ENCODE data around the gene MAB21L4.

The MAB21L4 gene

DNA sequence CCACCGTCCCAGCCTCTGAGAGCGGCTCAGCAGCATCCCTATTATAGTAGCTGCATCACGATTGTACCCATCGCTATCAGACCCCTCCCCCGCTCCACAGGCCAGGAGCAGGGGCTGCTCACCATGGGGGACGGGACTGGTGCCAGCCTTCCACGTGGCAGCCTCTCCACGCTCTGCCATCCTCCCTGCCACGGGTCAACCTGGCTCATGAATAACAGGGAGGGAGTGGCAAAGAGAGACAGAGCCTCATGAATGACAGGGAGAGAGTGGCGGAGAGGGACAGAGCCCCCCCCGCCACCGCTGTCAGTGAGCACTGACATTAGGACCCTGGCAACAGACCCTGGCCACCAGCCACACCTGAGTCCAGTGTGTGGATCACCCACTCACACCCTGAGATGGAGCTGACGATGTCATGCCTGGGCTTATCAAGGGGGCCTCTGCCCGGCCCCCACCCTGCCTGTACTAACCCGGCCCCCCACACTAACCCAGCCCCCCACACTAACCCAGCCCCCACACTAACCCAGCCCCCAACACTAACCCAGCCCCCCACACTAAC, 27.1 kb upstream of the MAB21L4 start:
- no peak for DNase-seq

DNA sequence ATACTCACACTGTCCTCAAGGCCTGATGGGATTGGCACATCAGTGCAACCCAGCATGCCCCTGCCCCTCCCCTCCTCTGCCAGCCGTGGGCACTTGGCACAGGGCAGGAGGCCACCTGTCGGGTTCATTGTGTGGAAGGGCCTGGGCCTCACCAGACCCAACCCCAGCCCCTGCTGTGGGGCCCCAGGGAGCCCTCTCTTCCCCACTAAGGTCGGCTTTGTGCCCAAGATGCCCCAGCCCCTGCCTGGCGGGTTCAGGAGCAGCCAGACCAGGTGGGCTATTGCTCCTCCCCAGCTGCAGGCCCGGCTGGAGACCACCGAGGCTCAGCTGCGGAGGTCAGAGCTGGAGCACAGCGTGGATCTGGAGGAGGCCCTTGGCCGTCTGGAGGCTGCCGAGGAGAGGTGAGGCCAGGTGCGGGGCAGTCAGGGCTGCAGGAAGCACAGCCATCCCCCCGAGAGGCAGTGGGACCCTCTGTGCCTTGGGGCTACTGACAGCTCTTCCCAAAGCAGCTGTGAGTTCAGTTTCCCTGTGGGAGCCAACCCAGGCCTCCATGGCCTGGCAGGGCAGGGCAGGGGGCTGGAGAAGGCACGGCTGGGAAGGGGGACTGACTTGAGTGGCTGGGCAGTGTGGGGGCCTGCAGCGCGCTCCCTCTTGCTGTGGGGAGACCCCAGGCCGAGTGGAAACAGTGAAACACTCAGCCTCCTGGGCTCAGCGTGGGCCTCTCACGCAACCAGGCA, 26.5 kb upstream of the MAB21L4 start:
- no peak for DNase-seq

DNA sequence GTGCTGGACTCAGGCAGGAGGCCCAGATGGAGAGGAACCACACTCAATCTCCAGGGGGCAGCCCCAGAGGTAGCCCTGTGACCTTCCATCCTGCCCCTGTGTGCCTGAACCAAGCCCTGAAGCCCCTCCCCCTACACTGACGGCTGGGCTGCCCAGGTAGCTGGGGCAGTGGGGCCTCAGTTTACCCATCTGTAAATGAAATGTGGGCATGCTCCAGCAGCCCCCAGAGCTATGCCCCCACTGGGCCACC, 26.0 kb upstream of the MAB21L4 start:
- DNase-seq, result no peak

DNA sequence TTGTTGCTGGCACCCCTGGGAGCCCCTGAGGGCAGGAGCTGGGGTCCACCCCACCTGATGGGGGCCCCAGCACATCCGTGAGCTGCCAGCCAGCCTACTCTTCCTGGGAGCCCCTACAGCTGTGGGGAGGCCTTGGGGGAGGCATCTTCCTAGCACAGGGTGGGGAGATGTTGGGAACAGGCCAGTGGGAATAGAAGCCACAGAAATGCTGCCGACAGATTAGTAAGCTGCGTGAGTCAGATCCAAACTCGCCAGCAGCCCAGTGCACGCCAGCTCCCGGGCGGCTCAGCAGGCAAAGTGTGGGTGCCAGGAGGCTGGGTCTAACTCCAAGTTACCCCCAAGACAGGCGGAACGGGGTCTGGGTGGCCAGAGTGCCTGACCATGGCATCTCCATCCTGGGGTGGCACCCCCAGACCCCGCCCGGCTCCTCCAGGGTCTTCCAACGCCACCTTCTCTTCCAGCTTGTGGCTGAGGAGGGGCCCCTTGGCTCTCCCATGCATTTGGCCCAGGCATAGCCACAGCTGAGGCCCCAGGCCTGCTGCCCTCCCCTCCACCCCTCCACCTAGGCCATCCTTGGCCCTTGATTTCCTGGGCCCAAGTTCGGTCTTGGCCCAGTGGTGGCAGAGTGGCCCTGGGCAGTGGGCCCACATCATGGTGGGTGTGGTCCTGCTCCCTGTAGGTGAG, 25.5 kb upstream of the MAB21L4 start:
- no peak for DNase-seq

DNA sequence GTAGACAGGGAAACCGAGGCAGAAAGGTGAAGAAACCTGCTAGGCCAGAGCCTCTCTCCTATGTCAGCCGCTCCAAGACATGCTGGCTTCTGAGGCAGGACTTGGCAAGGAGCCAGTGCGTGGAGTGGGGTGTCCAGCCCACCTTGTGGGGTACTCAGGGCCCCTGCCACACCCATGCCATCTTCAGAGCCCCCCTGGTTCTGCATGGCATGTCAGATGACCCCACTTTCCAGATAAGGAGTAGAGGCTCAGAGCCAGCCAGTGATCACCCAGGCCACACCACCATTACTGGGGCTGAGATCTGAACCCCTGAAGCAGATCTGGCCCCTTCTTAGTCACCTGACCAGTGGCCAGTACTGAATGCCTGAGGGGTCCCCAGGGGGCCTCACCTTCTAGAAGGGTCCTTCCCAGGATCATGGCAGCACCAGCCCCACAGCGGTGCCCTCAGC, 24.9 kb upstream of the MAB21L4 start:
- no peak for DNase-seq

DNA sequence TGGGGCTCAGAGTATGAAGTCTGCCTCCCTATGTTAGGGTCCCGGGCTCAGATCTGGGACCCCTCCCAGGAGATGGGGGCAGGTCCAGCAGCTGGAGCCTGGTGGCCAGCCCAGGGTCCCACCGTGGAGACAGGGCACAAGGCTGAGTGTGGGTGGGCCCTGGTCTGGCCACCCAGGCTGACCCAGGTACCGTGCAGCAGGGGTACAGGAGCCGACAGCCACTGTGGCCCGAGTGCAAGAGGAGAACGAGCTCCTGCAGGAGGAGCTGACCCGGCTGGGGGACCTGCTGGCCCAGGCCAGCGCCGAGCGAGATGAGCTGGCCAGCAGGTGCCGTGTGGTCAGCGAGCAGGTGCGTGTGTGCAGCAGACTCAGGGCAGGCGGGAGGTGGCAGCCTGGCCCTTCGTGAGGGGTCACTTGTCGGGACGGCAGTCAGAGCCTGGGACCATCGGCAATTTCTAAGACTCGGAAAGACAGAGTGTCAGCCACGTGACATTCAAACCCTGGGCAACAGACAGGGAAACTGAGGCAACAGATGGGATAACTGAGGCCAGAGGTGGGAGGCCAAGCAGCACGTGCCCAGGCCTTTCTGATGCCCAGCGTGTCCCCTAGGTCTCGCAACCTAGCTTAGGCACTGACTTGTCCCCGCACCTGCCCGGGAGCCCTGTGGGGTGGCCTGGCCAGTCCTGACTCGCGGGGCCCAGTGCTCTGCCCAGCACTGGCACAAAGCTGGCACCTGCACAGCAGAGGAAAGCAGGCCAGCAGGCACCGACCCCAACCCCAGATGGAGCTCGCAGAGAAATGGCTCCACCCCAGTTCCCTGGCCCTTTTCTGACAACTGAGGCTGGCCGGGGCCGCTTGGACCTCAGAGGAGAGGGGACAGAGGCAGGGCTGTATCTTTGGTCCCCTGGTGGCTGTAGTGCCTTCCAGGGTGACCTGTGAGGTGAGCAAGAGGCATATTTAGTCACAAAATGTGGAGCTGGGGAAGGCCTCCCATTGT, 24.1 kb upstream of the MAB21L4 start:
- no peak for DNase-seq

DNA sequence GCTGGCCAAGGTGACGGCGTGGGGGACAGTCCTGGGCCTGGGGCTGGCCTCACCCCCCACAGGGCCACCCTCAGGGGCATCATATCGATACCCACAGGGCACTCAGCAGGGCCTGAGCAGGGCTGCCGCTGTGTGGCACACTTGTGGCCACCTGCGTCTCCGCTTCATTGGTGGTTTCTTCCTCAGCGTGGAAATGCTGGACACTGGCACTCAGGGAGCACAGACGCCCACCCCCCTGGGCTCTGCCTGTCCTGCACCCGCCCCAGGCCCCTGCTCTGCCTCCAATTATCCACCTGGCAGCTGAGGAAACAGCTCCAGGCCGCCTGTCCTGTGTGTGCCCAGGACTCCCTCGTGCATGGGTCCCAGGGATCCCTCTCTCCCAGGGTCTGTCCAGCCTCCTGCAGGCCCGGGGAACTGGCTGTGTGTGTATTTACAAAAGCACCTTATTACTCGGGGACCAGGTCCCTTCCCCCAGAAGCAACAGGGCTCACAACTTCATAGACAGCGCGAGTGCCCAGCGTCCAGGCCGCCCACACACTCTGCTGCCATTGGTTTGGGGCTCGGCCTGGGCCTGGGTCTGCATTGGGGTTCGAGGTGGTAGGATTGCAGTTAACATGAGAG, 23.3 kb upstream of the MAB21L4 start:
- DNase-seq, result no peak

DNA sequence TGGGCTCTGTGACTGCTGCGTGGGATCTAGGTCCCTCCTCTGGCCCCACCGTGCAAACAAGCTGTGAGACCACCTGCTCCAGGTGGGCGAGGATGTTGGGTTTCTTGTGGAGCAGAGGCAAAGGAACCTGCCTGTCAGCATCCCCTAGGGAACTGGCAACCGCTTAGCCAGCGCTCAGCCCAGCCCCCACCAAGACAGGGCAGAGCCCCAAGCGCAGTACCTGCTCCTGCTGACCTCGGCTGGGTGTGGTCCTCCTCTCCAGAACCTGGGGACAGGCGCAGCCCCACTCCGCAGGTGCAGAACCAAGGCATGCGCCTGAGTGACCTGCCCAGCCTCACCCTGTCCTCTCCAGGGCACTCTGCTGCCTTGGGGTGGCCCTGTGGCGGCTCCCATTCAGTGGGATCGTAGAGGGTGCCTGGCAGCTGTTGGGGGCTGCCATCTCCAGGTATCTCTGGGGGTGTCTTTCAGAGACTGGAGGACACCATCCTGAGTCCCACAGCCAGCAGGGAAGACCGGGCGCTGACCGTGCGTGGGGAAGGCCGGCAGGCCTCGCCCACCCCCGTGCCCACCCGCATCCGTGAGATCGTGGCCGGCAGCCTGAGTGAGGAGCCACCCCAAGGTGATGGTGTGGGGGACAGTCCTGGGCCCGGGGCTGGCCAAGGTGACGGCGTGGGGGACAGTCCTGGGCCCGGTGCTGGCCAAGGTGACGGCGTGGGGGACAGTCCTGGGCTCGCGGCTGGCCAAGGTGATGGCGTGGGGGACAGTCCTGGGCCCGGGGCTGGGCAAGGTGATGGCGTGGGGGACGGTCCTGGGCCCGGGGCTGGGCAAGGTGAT, 22.5 kb upstream of the MAB21L4 start:
- DNase-seq, result no peak

DNA sequence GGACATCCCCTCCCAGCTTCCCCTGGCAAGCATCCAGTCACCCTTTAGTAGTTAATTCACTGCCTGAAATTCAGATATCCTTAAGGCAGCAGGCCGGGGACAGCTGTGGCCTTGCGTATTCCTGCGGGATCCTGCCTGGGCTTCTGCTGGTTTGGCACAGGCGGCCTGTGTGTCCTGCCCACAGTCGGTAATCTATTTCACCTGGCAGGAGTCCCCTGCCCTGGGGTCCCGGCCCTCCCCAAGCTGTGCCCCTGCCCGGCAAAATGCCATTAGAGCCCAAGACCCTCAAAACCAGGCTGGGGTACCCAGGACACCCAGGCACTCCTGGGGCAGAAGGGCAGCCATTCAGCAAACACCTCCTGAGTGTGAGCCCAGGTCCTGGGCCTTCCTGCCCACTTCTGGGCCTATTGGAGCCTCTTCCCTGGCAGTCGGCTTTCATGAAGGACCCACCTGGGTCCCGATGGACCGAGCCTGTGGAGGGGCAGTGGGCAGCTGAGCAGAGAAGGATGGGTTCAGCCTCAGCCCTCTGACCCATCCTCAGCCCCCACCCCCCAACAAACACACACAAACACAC, 21.8 kb upstream of the MAB21L4 start:
- DNase-seq, result no peak

DNA sequence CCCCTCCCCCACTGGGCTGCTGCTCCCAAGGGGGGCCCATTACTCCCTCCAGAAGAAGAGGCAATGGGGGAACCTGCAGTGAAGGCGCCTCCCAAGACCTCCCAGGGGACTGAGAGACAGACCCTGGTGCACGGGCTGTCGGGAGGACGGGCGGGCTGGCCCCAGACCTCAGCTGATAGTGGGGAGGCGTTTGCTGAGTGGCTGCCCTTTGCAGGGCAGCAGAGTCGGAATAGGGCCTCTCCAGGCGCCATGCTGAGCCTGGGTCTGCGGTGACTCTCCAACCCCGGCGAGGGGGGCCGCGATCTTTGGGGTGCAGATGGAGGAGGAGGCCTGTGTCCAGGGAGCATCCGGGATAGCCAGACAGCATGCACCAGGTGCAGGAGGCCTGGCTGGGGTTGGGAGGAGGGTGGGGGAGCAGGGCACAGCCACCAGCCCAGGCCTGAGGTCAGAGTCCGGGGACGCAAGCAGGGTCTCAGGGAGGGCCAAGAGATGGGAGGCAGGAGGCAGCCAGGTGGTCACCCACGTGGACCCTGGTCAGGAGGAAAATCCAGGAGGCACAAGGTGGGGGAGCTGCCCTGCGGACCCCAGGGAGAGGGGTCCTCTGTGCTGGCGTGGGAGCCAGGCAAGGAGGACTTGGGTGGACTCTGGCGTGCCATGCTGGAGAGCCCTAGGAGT, 21.2 kb upstream of the MAB21L4 start:
- DNase-seq, result no peak

DNA sequence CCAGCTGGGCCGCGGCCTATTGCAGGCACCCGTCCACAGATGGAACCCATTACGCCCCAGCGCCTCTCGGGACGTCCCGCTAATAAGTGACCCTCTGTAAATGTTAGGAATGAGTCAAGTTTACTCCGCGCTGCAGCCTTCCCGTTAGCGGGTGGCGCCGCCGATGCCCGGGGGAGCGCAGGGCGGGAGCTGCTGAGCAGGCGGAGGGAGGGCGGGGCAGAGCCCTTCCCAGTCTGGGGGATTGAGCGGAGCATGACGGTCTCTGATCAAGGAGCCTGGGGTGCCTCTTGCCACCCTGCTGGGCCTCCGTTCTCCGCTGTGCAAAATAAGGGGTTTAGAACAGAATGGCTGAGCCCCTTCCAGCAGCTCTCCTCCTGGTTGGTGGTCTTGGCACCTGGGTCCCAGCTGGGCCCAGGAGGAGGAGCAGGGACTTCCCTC, 20.6 kb upstream of the MAB21L4 start:
- DNase-seq, result no peak

DNA sequence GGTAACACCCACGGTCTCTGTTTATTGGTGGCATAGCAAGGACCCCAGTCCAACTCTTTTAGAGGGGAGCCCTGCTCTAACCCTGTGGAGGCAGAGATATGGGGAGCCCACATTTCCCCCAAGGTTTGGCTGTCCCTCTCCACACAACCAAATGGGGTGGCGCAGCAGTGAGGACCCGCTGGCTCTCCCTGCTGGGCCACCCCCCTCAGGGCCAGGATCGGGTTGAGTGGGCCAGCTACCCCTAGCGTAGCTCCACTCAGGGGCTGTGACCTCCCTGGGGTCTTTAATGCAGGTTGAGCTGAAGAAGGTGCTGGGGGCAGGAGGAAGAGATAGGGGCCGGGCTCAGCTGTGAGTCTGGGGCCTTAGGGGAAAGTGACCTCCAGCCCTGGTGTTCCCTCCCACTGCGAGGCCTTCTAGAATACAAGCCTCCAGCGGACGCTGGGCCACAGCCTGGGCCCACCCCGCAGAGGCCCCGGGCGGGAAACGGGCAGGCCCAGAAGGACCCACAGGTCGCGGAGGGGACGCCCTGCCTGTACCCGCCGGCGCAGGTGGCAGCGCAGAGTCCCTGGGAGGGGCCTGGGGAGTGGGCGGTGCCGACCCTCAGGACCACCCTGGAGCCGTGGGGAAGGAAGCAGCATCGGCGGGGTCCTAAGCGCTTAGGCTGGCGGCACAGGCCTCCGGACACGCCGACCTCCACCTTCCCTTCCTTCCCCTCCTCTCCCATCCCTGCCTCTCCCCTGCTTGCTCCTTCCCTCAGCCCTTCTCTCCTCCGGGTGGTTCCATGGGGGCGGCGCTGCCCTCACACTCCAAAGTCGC, 19.8 kb upstream of the MAB21L4 start:
- DNase-seq, result no peak

DNA sequence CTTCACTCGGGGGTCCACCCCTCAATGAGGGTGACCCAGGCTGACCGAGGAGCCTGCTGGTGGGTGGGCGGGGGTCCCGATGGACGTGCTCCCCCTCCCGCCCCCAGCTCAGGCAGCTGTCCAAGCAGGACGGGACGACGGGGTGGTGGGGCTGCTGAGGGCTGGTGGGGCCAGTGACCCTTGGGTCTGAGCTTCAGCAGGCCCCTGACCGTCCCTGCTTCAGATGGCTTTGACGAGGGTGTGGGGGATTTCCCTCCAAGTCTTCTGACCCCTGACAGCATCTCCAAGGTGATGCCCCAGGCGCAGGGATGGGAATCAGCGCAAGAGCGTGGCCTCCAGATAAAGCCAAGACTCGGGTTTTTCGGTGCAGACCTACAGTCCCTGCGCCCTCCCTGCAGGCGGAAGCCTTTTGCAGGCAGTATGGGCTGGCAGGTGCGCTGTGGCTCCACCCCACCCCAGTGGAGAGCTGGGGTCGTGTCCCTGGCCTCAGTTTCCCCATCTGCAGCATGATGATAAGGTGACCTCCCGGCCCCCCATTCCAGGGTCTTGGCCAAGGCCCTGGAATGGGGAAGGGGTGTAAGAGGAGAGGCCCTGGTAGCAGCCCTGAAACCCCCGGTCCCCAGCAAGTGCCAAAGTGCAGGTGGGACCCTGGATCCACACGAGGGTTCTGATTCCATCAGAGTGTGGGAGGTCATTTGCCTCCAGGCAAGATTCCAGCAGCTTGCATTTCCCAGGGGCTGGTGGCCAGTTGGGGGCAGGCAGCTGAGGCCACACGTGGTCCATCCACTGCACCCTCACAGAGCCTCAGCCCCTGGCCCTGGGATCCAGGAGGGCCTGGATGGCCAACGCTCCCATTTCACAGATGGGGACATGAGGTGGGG, 18.9 kb upstream of the MAB21L4 start:
- no peak for DNase-seq

DNA sequence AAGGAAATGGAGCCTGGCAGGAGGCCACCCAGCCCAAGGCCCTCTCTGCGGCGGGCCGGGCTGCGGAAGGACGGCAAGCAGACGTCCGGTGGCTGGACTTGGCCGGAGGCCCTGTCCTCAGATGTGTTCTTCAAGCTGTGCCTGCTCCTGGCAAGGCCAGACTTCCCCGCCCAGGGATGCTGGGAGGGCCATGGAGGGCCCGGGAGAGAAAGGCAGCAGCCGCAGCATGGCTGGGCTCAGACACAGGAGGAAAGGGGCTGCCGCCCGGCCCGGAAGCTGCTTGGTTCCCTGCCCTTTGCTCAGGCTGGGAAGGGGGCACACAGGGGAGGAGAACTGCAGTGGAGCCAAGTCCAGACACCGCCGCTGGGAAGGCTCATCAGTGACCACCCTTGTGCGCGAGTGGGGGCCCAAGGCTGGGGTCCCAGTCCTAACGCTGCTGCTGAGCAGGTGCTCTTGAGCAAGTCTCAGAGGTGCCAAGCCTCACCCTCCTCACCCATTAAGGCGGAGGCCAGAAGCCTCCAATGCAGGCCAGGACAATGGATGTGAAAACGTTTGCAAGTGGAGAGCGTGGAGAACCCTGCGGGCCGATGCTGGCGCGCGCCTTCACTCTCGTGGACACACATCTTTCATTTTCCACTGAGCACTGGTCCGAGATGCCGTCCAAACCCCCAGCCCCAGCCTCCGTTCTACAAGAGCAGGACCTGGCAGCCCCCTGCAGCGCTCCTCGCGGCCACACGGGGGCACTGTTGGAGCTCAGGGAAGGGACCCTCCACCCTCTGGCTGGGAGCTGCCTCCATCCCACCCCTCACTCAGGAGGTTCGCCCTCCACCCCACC, 18.1 kb upstream of the MAB21L4 start:
- DNase-seq, result peak; percentile 20 to 70 (median 36)

DNA sequence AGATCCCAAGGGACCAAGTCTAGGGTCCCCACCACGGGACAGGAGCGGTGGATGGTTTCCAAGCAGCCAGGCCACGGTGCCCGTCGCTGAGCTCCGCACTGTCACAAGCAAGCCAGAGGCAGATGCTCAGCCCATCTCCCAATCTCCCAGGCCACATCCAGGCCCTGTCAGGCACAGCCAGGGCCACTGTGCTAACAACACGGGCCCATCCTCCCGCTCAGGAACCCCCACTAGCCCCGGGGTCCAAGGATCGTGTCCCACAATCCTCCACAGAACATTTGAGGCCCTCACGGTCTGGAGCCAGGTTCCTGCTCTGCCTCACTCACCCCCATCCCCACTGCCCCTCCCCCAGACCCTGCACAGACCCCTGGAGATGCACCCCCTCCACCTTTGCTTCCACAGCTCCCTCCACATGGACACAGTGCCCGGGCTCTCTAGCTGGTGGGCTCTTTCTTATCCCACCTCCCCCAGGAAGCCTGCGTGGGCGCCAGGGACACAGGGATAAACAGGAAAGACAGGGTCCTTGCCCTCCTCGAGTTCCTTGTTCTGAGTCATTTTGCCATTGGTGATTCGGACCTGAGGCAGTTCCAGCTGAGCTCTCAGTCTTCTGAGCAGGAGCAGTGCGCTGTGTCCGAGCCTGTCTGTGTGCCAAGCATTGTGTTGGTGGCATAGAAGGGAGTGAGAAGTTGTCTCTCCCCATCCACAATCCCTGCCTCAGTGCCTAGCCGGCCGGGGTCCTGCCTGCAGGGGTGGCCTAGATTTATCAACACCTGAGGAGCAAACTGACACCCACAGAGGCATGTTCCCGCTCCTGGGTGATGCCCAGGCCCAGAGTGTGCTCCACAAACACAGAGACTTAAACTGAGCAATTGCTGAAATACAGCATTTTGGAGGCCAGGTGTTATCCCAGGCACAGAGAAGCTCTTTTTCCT, 17.2 kb upstream of the MAB21L4 start:
- no peak for DNase-seq

DNA sequence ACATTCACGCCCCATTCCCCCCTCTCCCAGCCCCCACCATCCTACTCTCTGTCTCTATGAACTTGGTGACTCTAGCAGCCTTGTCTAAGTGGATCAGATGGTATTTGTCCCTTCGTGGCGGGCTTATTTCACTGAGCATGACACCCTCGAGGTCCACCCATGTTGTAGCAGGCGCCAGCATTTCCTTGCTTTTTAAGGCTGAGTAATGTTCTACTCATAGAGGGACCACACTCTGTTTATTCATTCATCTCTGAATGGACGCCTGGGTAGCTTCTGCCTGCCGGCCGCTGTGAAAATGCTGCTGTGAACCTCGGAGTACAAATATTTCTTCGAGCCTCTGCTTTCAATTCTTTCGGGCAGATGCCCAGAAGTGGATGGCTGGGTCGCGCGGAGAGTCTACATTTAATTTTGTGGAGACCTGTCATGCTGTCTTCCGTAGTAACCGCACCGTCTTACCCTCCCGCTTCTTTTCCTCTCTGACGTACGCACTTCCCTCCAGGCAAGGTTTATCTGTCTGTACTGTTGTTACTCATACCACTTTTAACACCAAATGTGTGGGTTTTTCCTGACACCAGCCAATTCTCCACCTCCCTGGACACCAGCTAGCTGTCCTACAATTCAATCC, 15.8 kb upstream of the MAB21L4 start:
- no peak for DNase-seq
